Stromal cell of bone marrow (primary cell): ENCODE data around the gene KLHL22.
"Not testable (repeated sequence)": the region's sequence is repeated elsewhere in the genome, so short reads cannot be mapped to it uniquely, and the experiment has no call there.

Experiments used
- DNase-seq: peaks from one replicate; pipeline ENCODE4 v3.0.0-alpha.2; 2012; ENCODE audit warnings: low read depth

The KLHL22 gene

DNA sequence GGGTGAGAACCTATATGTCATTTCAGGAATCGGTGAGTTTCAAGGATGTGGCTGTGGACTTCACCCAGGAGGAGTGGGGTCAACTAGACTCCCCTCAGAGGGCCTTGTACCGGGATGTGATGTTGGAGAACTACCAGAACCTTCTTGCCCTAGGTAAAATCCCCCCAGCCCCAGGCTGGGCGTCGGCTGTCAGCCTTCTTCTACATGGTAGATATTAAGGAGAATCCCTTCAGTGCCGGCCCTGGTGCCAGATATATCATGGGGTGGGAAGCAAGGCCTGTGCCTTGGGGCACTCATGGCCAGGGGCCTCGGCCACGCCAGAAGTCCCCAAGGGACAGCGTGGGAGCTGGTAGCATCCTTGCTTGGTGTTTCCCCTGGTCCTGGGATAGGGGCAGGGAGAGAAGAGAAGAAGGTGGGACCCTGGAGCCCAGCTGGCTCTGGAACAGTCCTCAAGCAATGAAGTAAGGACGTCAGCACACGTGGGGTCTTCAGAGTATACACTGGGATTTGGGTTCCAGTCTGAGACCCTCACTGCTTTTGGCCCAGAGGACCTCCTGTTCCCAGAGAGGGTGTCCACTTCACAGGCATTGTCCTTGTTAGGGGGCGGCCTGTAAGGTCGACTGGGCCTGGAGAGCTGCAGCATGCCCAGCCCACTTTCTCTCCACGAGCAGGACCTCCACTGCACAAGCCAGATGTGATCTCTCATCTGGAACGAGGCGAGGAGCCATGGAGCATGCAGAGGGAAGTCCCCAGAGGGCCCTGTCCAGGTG is 94.8 kb downstream of the KLHL22 start:
- no peak for DNase-seq

DNA sequence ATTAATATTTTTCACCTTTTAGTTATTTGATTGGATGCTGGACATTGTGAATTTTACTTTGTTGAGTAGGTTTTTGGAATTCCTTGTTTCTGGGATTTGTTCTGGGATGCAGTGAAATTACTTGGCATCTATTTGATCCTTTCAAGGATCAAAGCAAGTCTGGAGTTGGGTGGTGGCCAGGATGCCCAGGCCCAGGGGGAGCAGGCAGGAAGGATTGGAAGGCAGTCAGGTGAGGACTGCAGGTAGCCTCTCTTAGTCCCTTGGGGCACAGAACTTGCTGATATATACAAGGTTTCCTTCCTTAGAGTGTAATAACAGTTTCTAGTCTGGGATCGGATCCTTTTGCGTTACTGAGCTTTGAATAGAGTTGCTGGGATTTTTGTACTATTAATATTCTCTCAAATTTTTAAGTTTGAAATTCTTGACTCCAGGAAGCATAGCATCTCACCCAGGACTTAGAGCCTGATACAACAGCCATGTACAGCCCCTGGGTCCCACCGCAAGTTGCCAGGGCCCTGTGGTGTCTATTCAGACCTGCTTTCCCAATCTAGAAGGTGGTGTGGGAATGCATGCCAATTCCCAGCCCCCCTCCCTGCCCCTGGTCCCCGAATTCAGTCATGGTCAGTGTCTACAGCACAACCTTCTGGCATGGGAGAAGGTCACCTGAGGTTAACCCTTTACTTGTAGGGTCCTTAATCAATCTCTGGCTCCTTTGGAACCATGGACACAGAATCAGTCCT is 95.6 kb downstream of the KLHL22 start:
- DNase-seq, result no peak

DNA sequence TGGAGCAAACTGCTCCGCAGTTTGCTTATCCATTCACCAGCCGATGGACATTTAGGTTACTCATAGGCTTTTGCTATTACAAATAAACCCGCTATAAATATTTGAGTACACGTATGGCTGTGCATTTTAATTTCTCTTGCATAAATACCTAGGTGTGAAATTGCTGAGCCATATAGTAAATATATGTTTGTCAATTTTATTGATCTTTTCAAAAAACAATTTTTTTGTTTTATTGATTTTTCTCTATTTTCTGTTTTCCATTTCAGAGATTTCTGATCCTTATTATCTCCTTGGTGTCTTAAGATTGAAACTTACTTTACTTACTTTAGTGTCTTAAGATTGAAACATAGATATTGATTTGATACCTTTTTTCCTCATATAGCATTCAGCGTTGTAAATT is 97.2 kb downstream of the KLHL22 start:
- DNase-seq, result no peak

DNA sequence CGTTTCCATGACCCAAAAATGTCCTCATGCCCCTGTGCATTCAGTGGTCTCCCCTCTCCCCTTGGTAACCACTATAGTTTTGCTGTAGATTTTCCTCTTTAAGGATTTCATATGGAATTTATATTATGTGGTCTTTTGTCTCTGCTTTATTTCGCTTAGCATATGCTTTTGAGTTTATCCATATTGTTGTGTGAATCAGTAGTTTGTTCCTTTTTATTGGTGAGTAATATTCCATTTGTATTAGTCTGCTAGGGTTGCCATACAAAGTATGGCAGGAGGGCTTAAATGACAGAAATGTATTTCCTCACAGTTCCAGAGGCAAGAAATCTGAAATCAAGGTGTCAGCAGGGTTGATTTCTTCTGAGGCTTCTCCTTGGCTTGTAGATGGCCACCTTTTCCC is 98.1 kb downstream of the KLHL22 start:
- DNase-seq, result no peak

DNA sequence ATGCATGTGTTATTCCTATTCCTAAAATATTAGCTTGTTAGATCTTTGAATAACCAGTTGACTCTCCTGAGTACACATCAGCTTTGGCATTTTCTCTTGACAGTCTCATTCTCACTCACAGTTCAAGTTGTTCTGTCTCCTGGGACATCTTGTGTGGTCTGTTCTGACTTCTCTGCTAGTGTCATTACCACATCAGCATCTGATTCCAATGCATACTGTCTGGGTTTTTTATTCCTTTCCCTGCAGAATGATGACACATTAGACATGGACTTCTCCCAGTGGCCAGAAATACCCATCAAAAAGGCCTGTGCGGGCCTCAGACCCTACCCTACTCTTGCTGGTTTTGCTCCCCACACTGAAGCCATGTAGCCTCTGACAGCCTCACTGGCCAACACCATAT is 99.0 kb downstream of the KLHL22 start:
- DNase-seq, result peak; percentile 64

DNA sequence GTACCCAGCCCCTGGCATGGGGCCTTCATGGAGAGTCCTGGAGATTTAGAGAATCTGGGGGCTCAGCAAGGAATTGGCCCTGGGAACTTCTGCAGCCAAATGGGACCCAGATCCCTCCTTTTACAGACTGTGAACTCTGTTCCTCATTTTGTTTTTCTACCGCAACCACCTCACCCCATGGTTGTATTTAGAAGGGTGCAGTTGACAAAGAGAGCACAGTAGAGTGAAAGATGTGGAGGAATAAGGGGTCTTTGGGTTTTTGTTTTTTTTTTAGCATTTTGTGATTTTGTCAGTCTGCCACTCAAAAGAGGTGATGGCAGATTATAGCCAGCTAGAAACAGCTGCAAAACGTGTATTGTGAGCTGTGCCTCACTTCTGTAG is 99.7 kb downstream of the KLHL22 start:
- no peak for DNase-seq

DNA sequence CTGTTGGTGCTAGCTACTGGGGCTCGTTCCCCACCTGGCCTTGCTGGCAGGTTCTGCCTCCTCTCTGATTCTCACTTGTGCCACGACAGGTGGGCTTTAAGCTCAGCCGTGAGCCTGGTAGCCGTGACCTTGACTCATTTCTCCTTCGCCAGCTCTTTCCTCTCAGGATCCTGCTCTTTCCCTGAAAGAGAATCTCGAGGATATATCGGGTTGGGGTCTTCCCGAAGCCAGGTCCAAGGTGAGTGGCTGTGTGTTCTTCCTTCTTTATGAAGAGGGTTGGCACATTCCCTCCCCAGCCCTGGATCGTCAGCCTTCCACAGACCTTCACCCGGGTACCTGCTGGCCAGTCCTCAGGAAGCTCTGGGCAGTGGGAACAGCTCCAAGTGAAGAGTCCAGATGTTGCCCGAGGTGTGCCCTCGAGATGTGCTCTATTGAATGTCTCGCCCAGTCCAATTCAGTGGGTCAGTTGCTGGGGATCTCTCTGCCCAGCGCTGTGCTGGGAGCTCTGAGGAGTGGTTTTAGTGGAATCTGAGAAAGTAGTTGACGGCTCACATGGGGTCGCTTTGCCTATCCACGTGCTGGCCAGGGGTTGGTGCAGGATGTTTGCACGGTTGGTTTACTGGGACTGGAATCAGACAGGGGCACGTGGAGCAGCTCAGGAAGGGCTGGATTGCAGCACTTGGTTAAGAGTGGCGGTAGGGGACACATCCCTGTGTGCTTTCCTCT is 100.3 kb downstream of the KLHL22 start:
- DNase-seq, result no peak

DNA sequence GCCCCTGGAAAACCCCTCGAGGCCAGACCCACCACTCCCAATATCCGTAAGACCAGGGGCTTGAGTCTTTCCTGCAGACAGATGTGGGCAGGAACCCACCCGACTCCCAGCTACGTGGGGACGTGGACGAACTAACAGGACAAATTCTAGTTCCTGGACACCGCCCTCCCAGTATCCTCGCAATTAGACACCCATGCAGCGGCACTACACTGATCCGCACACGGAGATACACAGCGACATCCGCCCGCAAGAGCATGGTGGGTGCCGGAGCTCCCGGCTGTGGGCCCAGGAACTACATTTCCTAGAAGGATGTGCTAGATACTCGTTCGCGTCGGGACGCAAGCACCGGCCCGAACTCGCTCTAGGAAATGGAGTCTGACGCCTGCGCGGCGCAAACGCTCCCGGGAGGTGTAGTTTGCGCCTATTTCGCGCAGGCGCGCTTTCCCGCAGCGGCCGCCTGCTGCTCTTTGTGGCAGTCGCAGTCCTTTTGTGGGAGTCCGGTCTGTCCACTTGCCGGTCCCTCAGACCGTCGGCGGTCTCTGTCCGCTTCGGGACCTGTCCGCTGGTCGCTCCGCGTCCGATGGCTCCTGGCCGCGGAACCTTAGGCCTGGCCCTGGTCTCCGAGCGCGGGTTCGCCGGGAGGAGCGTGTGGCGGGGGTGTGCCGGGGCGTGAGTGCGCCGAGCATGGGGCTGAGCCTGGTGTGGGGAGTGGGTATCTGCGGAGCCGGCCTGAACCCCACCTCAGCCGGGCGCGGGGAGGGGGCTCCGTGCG is 101.7 kb downstream of the KLHL22 start, which contains the start of gene ZNF74:
Gene ZNF74, plus strand, starts transcription at position 447 of the 772 bp plus-strand sequence. CDS start 478 bp downstream, outside the sequence.
- peak; percentile 82 for DNase-seq

DNA sequence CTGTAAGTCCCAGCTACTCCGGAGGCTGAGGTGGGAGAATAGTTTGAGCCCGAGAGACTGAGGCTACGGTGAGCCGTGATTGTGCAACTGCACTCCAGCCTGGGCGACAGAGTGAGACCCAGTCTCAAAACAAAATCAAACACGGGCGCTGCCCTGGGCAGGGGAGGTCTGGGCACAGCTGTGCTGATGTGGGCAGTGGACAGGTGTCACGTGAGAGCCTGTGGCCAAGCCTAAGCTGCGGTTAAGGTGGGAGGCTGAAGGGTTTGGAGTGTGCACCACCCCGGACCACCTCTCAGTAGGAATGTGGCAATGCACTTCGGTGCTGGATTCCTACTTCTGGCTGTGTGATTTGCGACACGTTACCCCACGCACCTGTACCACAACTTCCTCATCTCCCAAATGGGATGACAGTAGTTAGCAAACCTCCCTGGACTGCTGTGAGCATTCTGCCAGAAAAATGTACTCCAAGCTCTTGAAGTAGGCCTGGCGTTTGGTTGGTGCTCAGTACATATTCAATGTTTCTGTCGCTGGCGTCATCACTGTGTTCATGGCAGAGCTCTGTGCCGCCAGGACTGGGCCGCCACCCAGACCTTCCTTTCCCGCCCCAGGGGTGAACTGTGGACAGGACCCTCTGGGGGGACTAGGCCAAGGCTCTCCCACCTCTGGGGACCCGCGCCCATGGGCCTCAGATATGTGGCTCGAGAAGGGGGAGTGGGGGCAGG is 102.5 kb downstream of the KLHL22 start:
- DNase-seq, result no peak

DNA sequence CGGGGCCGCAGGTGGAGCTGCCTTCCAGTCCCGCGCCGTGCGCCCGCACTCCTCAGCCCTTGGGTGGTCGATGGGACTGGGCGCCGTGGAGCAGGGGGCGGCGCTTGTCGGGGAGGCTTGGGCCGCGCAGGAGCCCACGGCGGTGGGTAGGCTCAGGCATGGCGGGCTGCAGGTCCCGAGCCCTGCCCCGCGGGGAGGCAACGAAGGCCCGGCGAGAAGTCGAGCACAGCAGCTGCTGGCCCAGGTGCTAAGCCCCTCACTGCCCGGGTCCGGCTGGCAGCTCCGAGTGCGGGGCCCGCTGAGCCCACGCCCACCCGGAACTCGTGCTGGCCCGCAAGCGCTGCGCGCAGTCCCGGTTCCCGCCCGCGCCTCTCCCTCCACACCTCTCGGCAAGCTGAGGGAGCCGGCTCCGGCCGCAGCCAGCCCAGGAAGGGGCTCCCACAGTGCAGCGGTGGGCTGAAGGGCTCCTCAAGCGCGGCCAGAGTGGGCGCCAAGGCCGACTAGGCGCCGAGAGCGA is 103.2 kb downstream of the KLHL22 start:
- DNase-seq, result not testable (repeated sequence)
